A549 treated with GW870086 at 1 μM for 4 hours (cell line): ENCODE data around the gene CD59. TPM values are rescaled to one million over a fixed set of nuclear protein-coding genes. Genes with fewer than 3 reads are reported as not detected.

ENCODE experiments used
- total RNA-seq: library from RNA; stranded (reverse); fragments of 200-300 nt; extraction: Qiagen RNA extraction; gene quantifications from 5 replicates; pipeline ENCODE4 v1.2.3, GENCODE V29; 2022; ENCODE audit warnings: low read depth

CD59 gene
- 798 to 989 TPM (median 895 TPM) in 5 replicates for total RNA-seq

GRCh38 chr11:33736148-33736812, at the start of gene CD59:
TSS of gene CD59 (minus strand) at chr11:33736423. CDS start at chr11:33722445, 13,978 bp downstream.

GRCh38 chr11:33773987-33774735, 37.9 kb upstream of the CD59 start, which contains the start of gene FBXO3:
TSS of gene FBXO3 (minus strand) at chr11:33774520. CDS start at chr11:33774497, 23 bp downstream.

GRCh38 chr11:33700502-33701271, 35.5 kb downstream of the CD59 start, which contains the start of gene C11orf91:
TSS of gene C11orf91 (minus strand) at chr11:33700826. CDS start at chr11:33700740, 86 bp downstream.

Other genes starting within 250 kb of the CD59 start
- gene C11orf91, start 35.6 kb downstream of the CD59 start, total RNA-seq: 0.58 to 2.2 TPM (median 1.4 TPM) in 5 replicates
- 17.5 to 30.2 TPM (median 26.7 TPM) in 5 replicates for gene FBXO3, start 38.1 kb upstream of the CD59 start, total RNA-seq
- 0.18 to 1.1 TPM (median 0.64 TPM) in 5 replicates for gene LMO2, start 155.7 kb upstream of the CD59 start, total RNA-seq